Activated naive CD8-positive, alpha-beta T cell (primary cell): ENCODE data around the gene PLA2G4F.

Source experiments
- H3K27ac Mint-ChIP-seq: one replicate; pipeline ENCODE4 v1.8.0; 2021; ENCODE audit warnings: mixed read lengths
- H3K27me3 Mint-ChIP-seq: one replicate; pipeline ENCODE4 v1.8.0; 2021; ENCODE audit warnings: mixed read lengths
- H3K36me3 Mint-ChIP-seq: one replicate; pipeline ENCODE4 v1.8.0; 2021; ENCODE audit warnings: mixed read lengths
- H3K4me1 Mint-ChIP-seq: one replicate; pipeline ENCODE4 v1.8.0; 2021; ENCODE audit warnings: low read depth, mixed read lengths
- H3K4me3 Mint-ChIP-seq: one replicate; pipeline ENCODE4 v1.8.0; 2021; ENCODE audit warnings: mild to moderate bottlenecking, mixed read lengths
- H3K9me3 Mint-ChIP-seq: one replicate; pipeline ENCODE4 v1.8.0; 2021; ENCODE audit warnings: low read depth, mixed read lengths

The PLA2G4F gene

GRCh38 chr15:42145546-42146455 lies 10.6 kb downstream of the PLA2G4F start:
- no peaks in the 10 kb centered on the region for H3K36me3 Mint-ChIP-seq
- H3K4me1 Mint-ChIP-seq: no peaks in the 10 kb centered on the region
- H3K27ac Mint-ChIP-seq: no peak overlapping the region
- no peak overlapping the region for H3K4me3 Mint-ChIP-seq
- H3K9me3 Mint-ChIP-seq: no peaks in the 10 kb centered on the region
- no peaks in the 10 kb centered on the region for H3K27me3 Mint-ChIP-seq

GRCh38 chr15:42144841-42145375 lies 11.5 kb downstream of the PLA2G4F start:
- Mint-ChIP-seq H3K4me3 (no peak overlapping the region), H3K9me3 (no peaks in the 10 kb centered on the region), H3K4me1 (no peaks in the 10 kb centered on the region), H3K36me3 (no peaks in the 10 kb centered on the region), H3K27ac (no peak overlapping the region), H3K27me3 (no peaks in the 10 kb centered on the region)

GRCh38 chr15:42143866-42144625 lies 12.4 kb downstream of the PLA2G4F start:
- Mint-ChIP-seq H3K36me3 (no peaks in the 10 kb centered on the region), H3K27ac (no peak overlapping the region), H3K9me3 (no peaks in the 10 kb centered on the region), H3K4me1 (no peaks in the 10 kb centered on the region), H3K27me3 (no peaks in the 10 kb centered on the region), H3K4me3 (no peak overlapping the region)

- Mint-ChIP-seq H3K36me3 (no peaks in the 10 kb centered on the region), H3K4me3 (no peak overlapping the region), H3K27me3 (no peaks in the 10 kb centered on the region)
Measured at GRCh38 chr15:42143356-42143755, 13.1 kb downstream of the PLA2G4F start.

GRCh38 chr15:42141795-42142667 lies 14.4 kb downstream of the PLA2G4F start:
- no peaks in the 10 kb centered on the region for H3K9me3 Mint-ChIP-seq
- no peaks in the 10 kb centered on the region for H3K36me3 Mint-ChIP-seq
- H3K4me3 Mint-ChIP-seq: no peak overlapping the region
- H3K27me3 Mint-ChIP-seq: no peaks in the 10 kb centered on the region
- no peaks in the 10 kb centered on the region for H3K4me1 Mint-ChIP-seq
- no peak overlapping the region for H3K27ac Mint-ChIP-seq

More at GRCh38 chr15:42143356-42143755, 13.1 kb downstream of the PLA2G4F start:
- Mint-ChIP-seq H3K9me3 (no peaks in the 10 kb centered on the region), H3K4me1 (no peaks in the 10 kb centered on the region), H3K27ac (no peak overlapping the region)

GRCh38 chr15:42141246-42141645 lies 15.2 kb downstream of the PLA2G4F start:
- Mint-ChIP-seq H3K9me3 (no peaks in the 10 kb centered on the region), H3K4me1 (no peaks in the 10 kb centered on the region), H3K27me3 (no peaks in the 10 kb centered on the region), H3K27ac (no peak overlapping the region), H3K36me3 (no peaks in the 10 kb centered on the region), H3K4me3 (no peak overlapping the region)

GRCh38 chr15:42140383-42141070 lies 15.9 kb downstream of the PLA2G4F start:
- no peak overlapping the region for H3K4me3 Mint-ChIP-seq
- H3K27ac Mint-ChIP-seq: no peak overlapping the region
- no peaks in the 10 kb centered on the region for H3K27me3 Mint-ChIP-seq
- H3K9me3 Mint-ChIP-seq: no peaks in the 10 kb centered on the region
- no peaks in the 10 kb centered on the region for H3K36me3 Mint-ChIP-seq
- no peaks in the 10 kb centered on the region for H3K4me1 Mint-ChIP-seq

- Mint-ChIP-seq H3K27me3 (no peaks in the 10 kb centered on the region), H3K27ac (no peak overlapping the region), H3K4me3 (no peak overlapping the region), H3K9me3 (no peaks in the 10 kb centered on the region), H3K4me1 (no peaks in the 10 kb centered on the region), H3K36me3 (no peaks in the 10 kb centered on the region)
Measured at GRCh38 chr15:42139596-42139995, 16.8 kb downstream of the PLA2G4F start.

GRCh38 chr15:42138968-42139386 lies 17.5 kb downstream of the PLA2G4F start:
- no peaks in the 10 kb centered on the region for H3K9me3 Mint-ChIP-seq
- no peak overlapping the region for H3K4me3 Mint-ChIP-seq
- no peak overlapping the region for H3K27ac Mint-ChIP-seq
- H3K4me1 Mint-ChIP-seq: no peaks in the 10 kb centered on the region
- H3K36me3 Mint-ChIP-seq: no peaks in the 10 kb centered on the region
- no peaks in the 10 kb centered on the region for H3K27me3 Mint-ChIP-seq

GRCh38 chr15:42138411-42138810 lies 18.0 kb downstream of the PLA2G4F start:
- Mint-ChIP-seq H3K36me3 (no peaks in the 10 kb centered on the region), H3K27ac (no peak overlapping the region), H3K27me3 (no peaks in the 10 kb centered on the region), H3K4me1 (no peaks in the 10 kb centered on the region), H3K9me3 (no peaks in the 10 kb centered on the region), H3K4me3 (no peak overlapping the region)

GRCh38 chr15:42137461-42138261 lies 18.8 kb downstream of the PLA2G4F start:
- Mint-ChIP-seq H3K4me3 (no peak overlapping the region), H3K36me3 (no peaks in the 10 kb centered on the region), H3K4me1 (no peaks in the 10 kb centered on the region), H3K27ac (no peak overlapping the region), H3K27me3 (no peaks in the 10 kb centered on the region), H3K9me3 (no peaks in the 10 kb centered on the region)

- no peaks in the 10 kb centered on the region for H3K27me3 Mint-ChIP-seq
- no peaks in the 10 kb centered on the region for H3K9me3 Mint-ChIP-seq
- no peak overlapping the region for H3K27ac Mint-ChIP-seq
- H3K4me3 Mint-ChIP-seq: no peak overlapping the region
- no peaks in the 10 kb centered on the region for H3K4me1 Mint-ChIP-seq
- H3K36me3 Mint-ChIP-seq: no peaks in the 10 kb centered on the region
Measured at GRCh38 chr15:42136513-42136912, 19.9 kb downstream of the PLA2G4F start.

- Mint-ChIP-seq H3K4me1 (no peaks in the 10 kb centered on the region), H3K9me3 (no peaks in the 10 kb centered on the region), H3K27ac (peak overlapping the region; percentile 50), H3K4me3 (no peak overlapping the region), H3K27me3 (no peaks in the 10 kb centered on the region), H3K36me3 (no peaks in the 10 kb centered on the region)
Measured at GRCh38 chr15:42135351-42135750, 21.1 kb downstream of the PLA2G4F start.
